ENCODE measurements around the gene PLIN3.

DNA sequence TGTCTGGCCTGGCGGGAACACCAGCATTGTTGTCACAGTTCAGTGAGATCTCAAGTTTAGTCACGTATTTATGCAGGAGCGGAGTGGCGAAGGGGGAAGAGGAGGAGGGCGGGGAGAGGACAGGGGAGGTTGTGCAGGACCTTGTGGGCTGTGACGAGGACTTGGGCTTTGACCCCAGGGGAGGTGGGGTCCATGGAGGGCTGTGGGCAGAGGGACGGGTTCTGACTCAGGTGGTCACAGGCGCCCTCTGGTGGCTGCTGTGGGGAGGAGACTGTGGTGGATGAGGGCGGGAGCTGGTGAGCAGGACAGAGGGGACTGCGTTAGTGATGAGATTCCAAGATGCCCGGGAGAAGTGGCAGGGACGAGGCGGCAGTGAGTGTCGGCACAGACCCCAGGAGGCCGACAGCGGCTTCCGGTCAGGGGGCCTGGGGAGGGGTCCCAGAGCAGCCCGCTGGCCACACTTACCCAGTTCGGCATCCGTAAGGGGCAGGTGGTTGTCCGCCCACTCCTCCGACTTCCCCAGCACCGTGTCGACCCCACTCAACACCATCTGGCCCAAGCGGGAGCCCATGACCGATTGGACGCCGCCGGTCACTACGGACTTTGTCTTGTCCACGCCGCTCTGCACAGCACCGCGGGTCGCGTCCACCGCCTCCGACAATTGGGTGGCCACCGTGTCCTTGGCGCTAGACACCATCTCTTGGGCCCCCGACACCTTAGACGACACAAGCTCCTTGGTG, 15.7 kb downstream of the PLIN3 start:
- TF ChIP-seq ZNF274 (IDR thresholded peaks at IDR 0.05; ENCODE audit: low read depth, low read length): no peak
- TF ChIP-seq YY1 (IDR thresholded peaks at IDR 0.05; ENCODE audit: insufficient read depth, insufficient read length): no peak

All from NT2/D1 (cell line).